Endothelial cell of umbilical vein (primary cell): ENCODE measurements around the gene SETDB1. TPM values are rescaled to one million over a fixed set of nuclear protein-coding genes. Genes with fewer than 3 reads are reported as not detected.
"Not testable (repeated sequence)": the region's sequence is repeated elsewhere in the genome, so short reads cannot be mapped to it uniquely, and the experiment has no call there.

Experiments used
- BruUV-seq: library from RNA; stranded (reverse); fragments of 400-500 nt; replicated peaks from 2 replicates; lab custom pipeline; 2021; lab: Mats Ljungman, UMichigan
- CTCF ChIA-PET: fragments of 300-600, 350-600 bp; sonication (Branson Sonifier 250); formaldehyde crosslinking; loops from one replicate; lab custom pipeline; 2021; ENCODE audit warnings: antibody characterized with exemption, inconsistent platforms; lab: Charles Lee
- POLR2A ChIA-PET: fragments of 300-600, 350-600 bp; sonication (Branson Sonifier 250); formaldehyde crosslinking; loops from one replicate; lab custom pipeline; 2021; ENCODE audit warnings: antibody characterized with exemption, inconsistent platforms; lab: Charles Lee
- DNase-seq: peaks from one replicate; pipeline ENCODE4 v3.0.0-alpha.2; 2011; ENCODE audit warnings: low read depth, low spot score
- FAIRE-seq: peaks from 2 replicates; lab custom pipeline; 2011; peaks lifted over from hg19 to GRCh38; lab: Jason Lieb, UNC
- H2AFZ ChIP-seq: 2 replicates; pipeline ENCODE4 v1.6.0; 2012; ENCODE audit warnings: low read depth, low read length, control low read depth, inconsistent platforms
- H3K27ac ChIP-seq: 2 replicates; pipeline ENCODE4 v1.5.1; 2011; ENCODE audit warnings: low read depth, mild to moderate bottlenecking, control low read depth, low read length, moderate library complexity; ENCODE audit not compliant: insufficient read depth
- H3K27me3 ChIP-seq, 2 experiments: 2 replicates each; pipeline versions ENCODE4 v1.6.0 to v1.6.1; 2011; ENCODE audit warnings: low read length in 2 of 2, mixed read lengths in 1 of 2; ENCODE audit not compliant: control insufficient read depth in 2 of 2, insufficient read depth in 2 of 2
- H3K36me3 ChIP-seq, 2 experiments: 2 replicates in 1 of 2; 3 replicates in 1 of 2; pipeline ENCODE4 v1.5.1; 2011; ENCODE audit warnings: low read length in 2 of 2, mild to moderate bottlenecking in 1 of 2, moderate library complexity in 1 of 2; ENCODE audit not compliant: control insufficient read depth in 2 of 2, insufficient read depth in 2 of 2; ENCODE audit errors: extremely low read depth in 1 of 2
- H3K4me1 ChIP-seq: 3 replicates; pipeline ENCODE4 v1.5.1; 2011; ENCODE audit warnings: mild to moderate bottlenecking, low read length; ENCODE audit not compliant: control insufficient read depth, insufficient read depth; ENCODE audit errors: extremely low read depth
- H3K4me2 ChIP-seq: 2 replicates; pipeline ENCODE4 v1.6.1; 2011; ENCODE audit warnings: low read length, control low read depth, mixed read lengths; ENCODE audit not compliant: insufficient read depth
- H3K4me3 ChIP-seq, 3 experiments: fragments of 200-600 bp in 1 of 3; sonication (generic), shearing (Covaris generic) in 1 of 3; replicated peaks in 1 of 3; 2 replicates each; pipeline ENCODE4 v1.5.1; 2011 to 2016; ENCODE audit warnings: control low read depth in 3 of 3, low read length in 3 of 3, mild to moderate bottlenecking in 2 of 3, inconsistent platforms in 1 of 3, low read depth in 1 of 3, moderate library complexity in 1 of 3; ENCODE audit not compliant: insufficient read depth in 1 of 3
- H3K79me2 ChIP-seq: 2 replicates; pipeline ENCODE4 v1.6.0; 2012; ENCODE audit warnings: low read length, inconsistent platforms; ENCODE audit not compliant: control insufficient read depth, insufficient read depth
- H3K9ac ChIP-seq: replicated peaks from 2 replicates; pipeline ENCODE3; 2011; ENCODE audit warnings: low read length, control low read depth; ENCODE audit not compliant: insufficient read depth; ENCODE audit errors: extremely low read depth
- H3K9me1 ChIP-seq: replicated peaks from 3 replicates; pipeline ENCODE4 v1.6.0; 2011; ENCODE audit warnings: mild to moderate bottlenecking, low read length; ENCODE audit not compliant: control insufficient read depth, insufficient read depth; ENCODE audit errors: extremely low read depth
- H3K9me3 ChIP-seq: replicated peaks from 2 replicates; pipeline ENCODE4 v1.5.1; 2012; ENCODE audit warnings: low read length, inconsistent platforms; ENCODE audit not compliant: control insufficient read depth, insufficient read depth
- H4K20me1 ChIP-seq: replicated peaks from 2 replicates; pipeline ENCODE3; 2011; ENCODE audit warnings: mild to moderate bottlenecking, low read length; ENCODE audit not compliant: control insufficient read depth, insufficient read depth; ENCODE audit errors: extremely low read depth
- EZH2 ChIP-seq: IDR thresholded peaks from 2 replicates; pipeline ENCODE4 v1.6.1; 2012; ENCODE audit warnings: borderline replicate concordance, low read depth, mild to moderate bottlenecking, moderate library complexity, low read length, inconsistent platforms; ENCODE audit not compliant: severe bottlenecking
- FOS ChIP-seq: IDR thresholded peaks from 2 replicates; pipeline ENCODE4 v1.6.1; 2011; ENCODE audit warnings: mild to moderate bottlenecking, low read length, moderate library complexity, borderline replicate concordance; ENCODE audit not compliant: insufficient read depth
- GATA2 ChIP-seq: IDR thresholded peaks from 2 replicates; pipeline ENCODE4 v1.7.0; 2011; ENCODE audit warnings: low read depth, mild to moderate bottlenecking, moderate library complexity, mixed read lengths, low read length; ENCODE audit not compliant: insufficient read length, insufficient read depth
- JUN ChIP-seq: IDR thresholded peaks from 2 replicates; pipeline ENCODE4 v1.6.1; 2011; ENCODE audit warnings: borderline replicate concordance, low read depth; ENCODE audit not compliant: insufficient read length, insufficient read depth
- MYC ChIP-seq: IDR thresholded peaks from one replicate; pipeline ENCODE4 v1.6.1; 2011; ENCODE audit warnings: mild to moderate bottlenecking, low read depth, low read length
- POLR2A ChIP-seq: IDR thresholded peaks from 2 replicates; pipeline ENCODE4 v1.6.1; 2012; ENCODE audit warnings: low read depth, mild to moderate bottlenecking, control low read depth, low read length
- POLR2AphosphoS5 ChIP-seq: IDR thresholded peaks from 2 replicates; pipeline ENCODE4 v1.6.1; 2012; ENCODE audit warnings: low read depth, mild to moderate bottlenecking, control low read depth, low read length, moderate library complexity; ENCODE audit not compliant: insufficient read depth
- dilution Hi-C: fragments of 300-500 bp; cut with MboI; formaldehyde crosslinking; loops from one replicate; pipeline ENCODE4 v1.15.0; 2019; ENCODE audit warnings: low sequenced_read_pairs; ENCODE audit not compliant: extremely low pct_ligation_motif_present
- intact Hi-C: fragments of 100-400 bp; cut with micrococcal nuclease; formaldehyde crosslinking; loops from one replicate; pipeline ENCODE4 v1.10.0; 2022
- polyA plus RNA-seq, 4 experiments: library from polyadenylated mRNA; depleted of rRNA in 3 of 4; stranded (reverse) in 3 of 4; unstranded in 1 of 4; fragments of >200 nt; gene quantifications; 2 replicates each; pipeline versions ENCODE4 v1.2.1 to v1.2.3, GENCODE V29; 2011 to 2012; ENCODE audit warnings: missing spikeins in 1 of 4
- total RNA-seq: library from RNA; stranded (reverse); gene quantifications from 2 replicates; pipeline ENCODE4 v1.2.3, GENCODE V29; 2021
- TF ChIP-seq, protein P1 (sequence below), 2 donors: IDR thresholded peaks; 1 replicate in 1 of 2; 2 replicates in 1 of 2; pipeline ENCODE4 v1.5.1; 2011; ENCODE audit warnings: low read length in 2 of 2, mild to moderate bottlenecking in 2 of 2, moderate library complexity in 2 of 2, control low read depth in 1 of 2, inconsistent platforms in 1 of 2, low read depth in 1 of 2; ENCODE audit not compliant: insufficient read depth in 1 of 2; ENCODE audit errors: extremely low read depth in 1 of 2
- TF ChIP-seq, protein P2 (sequence below): IDR thresholded peaks from 2 replicates; pipeline ENCODE4 v1.6.1; 2011; ENCODE audit not compliant: insufficient read depth, insufficient read length

The SETDB1 gene
- total and polyA plus RNA-seq, 2 donors (not counting 3 experiments of a cell fraction or from before 2014, with no cell fraction given), result 25.3 to 49.2 TPM

- Histone ChIP-seq H3K9ac (no peak overlapping the region), H4K20me1 (no peaks in the 10 kb centered on the region), H2AFZ (no peak overlapping the region), H3K79me2 (peaks cover 9% of the 10 kb centered on the region), H3K4me3 (no peak overlapping the region), H3K9me1 (no peaks in the 10 kb centered on the region), H3K27ac (no peak overlapping the region), H3K9me3 (no peaks in the 10 kb centered on the region), H3K27me3 (no peaks in the 10 kb centered on the region), H3K36me3 (peaks cover 10 to 11% of the 10 kb centered on the region in 2 experiments), H3K4me2 (no peak overlapping the region), H3K4me1 (peaks cover 6% of the 10 kb centered on the region)
- CTCF ChIA-PET, result no interaction called here
- DNase-seq (no peak), FAIRE-seq (no peak)
- TF ChIP-seq POLR2A (no peak), GATA2 (no peak), JUN (no peak), FOS (no peak), EZH2 (no peak), POLR2AphosphoS5 (no peak), MYC (no peak)
- TF ChIP-seq, protein P1, sequence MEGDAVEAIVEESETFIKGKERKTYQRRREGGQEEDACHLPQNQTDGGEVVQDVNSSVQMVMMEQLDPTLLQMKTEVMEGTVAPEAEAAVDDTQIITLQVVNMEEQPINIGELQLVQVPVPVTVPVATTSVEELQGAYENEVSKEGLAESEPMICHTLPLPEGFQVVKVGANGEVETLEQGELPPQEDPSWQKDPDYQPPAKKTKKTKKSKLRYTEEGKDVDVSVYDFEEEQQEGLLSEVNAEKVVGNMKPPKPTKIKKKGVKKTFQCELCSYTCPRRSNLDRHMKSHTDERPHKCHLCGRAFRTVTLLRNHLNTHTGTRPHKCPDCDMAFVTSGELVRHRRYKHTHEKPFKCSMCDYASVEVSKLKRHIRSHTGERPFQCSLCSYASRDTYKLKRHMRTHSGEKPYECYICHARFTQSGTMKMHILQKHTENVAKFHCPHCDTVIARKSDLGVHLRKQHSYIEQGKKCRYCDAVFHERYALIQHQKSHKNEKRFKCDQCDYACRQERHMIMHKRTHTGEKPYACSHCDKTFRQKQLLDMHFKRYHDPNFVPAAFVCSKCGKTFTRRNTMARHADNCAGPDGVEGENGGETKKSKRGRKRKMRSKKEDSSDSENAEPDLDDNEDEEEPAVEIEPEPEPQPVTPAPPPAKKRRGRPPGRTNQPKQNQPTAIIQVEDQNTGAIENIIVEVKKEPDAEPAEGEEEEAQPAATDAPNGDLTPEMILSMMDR (IDR thresholded peaks at IDR 0.05; ENCODE audit: extremely low read depth in 1 of 2, insufficient read depth in 1 of 2, low read depth in 1 of 2, low read length in 2 of 2), result no peak
- TF ChIP-seq, protein P2, sequence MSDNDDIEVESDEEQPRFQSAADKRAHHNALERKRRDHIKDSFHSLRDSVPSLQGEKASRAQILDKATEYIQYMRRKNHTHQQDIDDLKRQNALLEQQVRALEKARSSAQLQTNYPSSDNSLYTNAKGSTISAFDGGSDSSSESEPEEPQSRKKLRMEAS, result no peak
- intact Hi-C loops, result no loop called here
- dilution Hi-C loops, result no loop called here
- POLR2A ChIA-PET, result no interaction called here
- no TSS peak for BruUV-seq
Observed at GRCh38 chr1:150928286-150928685, 2.1 kb downstream of the SETDB1 start.

DNA sequence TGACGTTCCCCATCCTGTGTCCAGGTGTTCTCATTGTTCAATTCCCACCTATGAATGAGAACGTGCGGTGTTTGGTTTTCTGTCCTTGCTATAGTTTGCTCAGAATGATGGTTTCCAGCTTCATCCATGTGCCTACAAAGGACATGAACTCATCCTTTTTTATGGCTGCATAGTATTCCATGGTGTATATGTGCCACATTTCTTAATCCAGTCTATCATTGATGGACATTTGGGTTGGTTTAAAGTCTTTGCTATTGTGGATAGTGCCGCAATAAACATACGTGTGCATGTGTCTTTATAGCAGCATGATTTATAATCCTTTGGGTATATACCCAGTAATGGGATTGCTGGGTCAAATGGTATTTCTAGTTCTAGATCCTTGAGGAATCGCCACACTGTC lies 2.6 kb downstream of the SETDB1 start:
- DNase-seq, POLR2A ChIA-PET, intact Hi-C loops, H3K9ac ChIP-seq, H3K4me3 ChIP-seq, H3K27me3 ChIP-seq, H3K9me1 ChIP-seq, CTCF ChIA-PET, H2AFZ ChIP-seq, H4K20me1 ChIP-seq, H3K4me1 ChIP-seq, H3K27ac ChIP-seq, H3K4me2 ChIP-seq, BruUV-seq, dilution Hi-C loops, FAIRE-seq, H3K9me3 ChIP-seq, H3K79me2 ChIP-seq: not testable (repeated sequence)
- H3K36me3 ChIP-seq, result peaks cover 10 to 11% of the 10 kb centered on the region in 2 experiments
